ENCODE measurements around the gene TRIM31. TPM values are rescaled to one million over a fixed set of nuclear protein-coding genes. Genes with fewer than 3 reads are reported as not detected.

The TRIM31 gene
- total and polyA plus RNA-seq, 2 of the 4 experiments (the other 2 are of a cell fraction) = not detected

DNA sequence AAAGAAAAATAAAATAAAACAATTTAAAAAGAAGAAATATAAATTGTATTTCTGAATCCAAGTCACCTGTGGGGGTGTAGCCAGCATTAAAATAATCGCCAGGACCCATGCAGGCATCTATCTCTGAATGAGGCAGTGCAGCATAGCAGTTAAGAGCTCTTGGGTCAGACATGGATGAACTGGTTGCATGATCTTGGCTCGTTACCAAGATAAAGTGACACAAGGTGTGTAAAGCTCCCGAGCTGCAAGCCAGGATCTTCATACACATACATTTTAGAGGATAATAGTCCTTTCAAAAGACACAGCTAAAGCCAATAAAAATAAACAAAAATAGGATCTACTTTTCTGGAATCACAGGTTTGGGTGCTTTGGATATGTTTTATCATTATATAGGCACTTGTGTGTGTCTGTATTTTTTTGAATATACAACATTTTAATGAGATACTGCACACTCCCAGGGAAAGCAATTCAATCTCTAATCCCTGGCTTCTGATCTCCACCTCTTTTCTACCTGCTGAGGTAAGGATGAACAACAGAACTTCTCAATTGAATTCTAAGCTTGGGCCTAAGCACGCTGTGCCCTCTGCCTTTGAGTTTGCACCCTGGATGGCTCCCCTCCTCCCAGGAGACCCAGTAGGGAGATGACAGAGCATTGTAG is 39.3 kb upstream of the TRIM31 start:
- H4K8ac ChIP-seq (ENCODE audit: low read depth in 2 of 2, low read length in 2 of 2) = no peak overlapping the region
- H3K9me1 ChIP-seq (ENCODE audit: insufficient read depth, low read length) = no peaks in the 10 kb centered on the region
- H3K18ac ChIP-seq (ENCODE audit: low read depth, low read length) = no peak overlapping the region
- no peaks in the 10 kb centered on the region for H3K9me3 ChIP-seq (ENCODE audit: control insufficient read depth, insufficient read depth, low read length)
- dilution Hi-C loops (cut with HindIII; ENCODE audit: low sequenced_read_pairs, unreplicated experiment) (no loop called here), in situ Hi-C loops (cut with MboI; ENCODE audit: low sequenced_read_pairs) (no loop called here), intact Hi-C loops (cut with micrococcal nuclease) (no loop called here)
- H3K27me3 ChIP-seq (ENCODE audit: control insufficient read depth, insufficient read depth, low read length) = peaks cover 26% of the 10 kb centered on the region
- H3K9ac ChIP-seq (ENCODE audit: low read depth, low read length) = no peak overlapping the region
- no TSS peak for BruUV-seq (replicated peaks)
- H3K4me1 ChIP-seq (ENCODE audit: control insufficient read depth, insufficient read depth, low read length) = no peaks in the 10 kb centered on the region
- ChIA-PET POLR2A (ENCODE audit: unreplicated experiment) (no interaction called here), CTCF (no interaction called here)
- no peak overlapping the region for H3K4ac ChIP-seq (ENCODE audit: low read depth, low read length)
- H3K23ac ChIP-seq (ENCODE audit: low read depth, low read length) = no peak overlapping the region
- H2AFZ ChIP-seq (replicated peaks; ENCODE audit: low read length, poor library complexity) = no peak overlapping the region
- H3K14ac ChIP-seq (replicated peaks; ENCODE audit: low read depth, low read length) = no peak overlapping the region
- H3K27ac ChIP-seq (ENCODE audit: insufficient read depth, low read length) = no peak overlapping the region
- no peaks in the 10 kb centered on the region for H4K20me1 ChIP-seq (ENCODE audit: insufficient read depth, low read length)
- H2AK9ac ChIP-seq (replicated peaks; ENCODE audit: low read depth, low read length, poor library complexity) = no peak overlapping the region
- no peak overlapping the region for H4K5ac ChIP-seq (ENCODE audit: low read depth, low read length)
- H4K91ac ChIP-seq (ENCODE audit: insufficient read depth, low read depth, low read length) = no peak overlapping the region
- H2BK120ac ChIP-seq (ENCODE audit: low read depth, low read length) = no peak overlapping the region
- H2BK20ac ChIP-seq (ENCODE audit: low read depth, low read length) = no peak overlapping the region
- H3K56ac ChIP-seq (ENCODE audit: extremely low read depth, insufficient read depth, low read length) = no peak overlapping the region
- H3K79me1 ChIP-seq (ENCODE audit: low read depth in 1 of 2, low read length in 2 of 2) = no peaks in the 10 kb centered on the region
- no peak overlapping the region for H2BK15ac ChIP-seq (ENCODE audit: low read depth, low read length)
- no peak for DNase-seq
- H2BK5ac ChIP-seq (ENCODE audit: low read depth, low read length, poor library complexity, severe bottlenecking) = no peak overlapping the region
- no peaks in the 10 kb centered on the region for H3K36me3 ChIP-seq (ENCODE audit: control insufficient read depth, insufficient read depth, low read length)
- no peak overlapping the region for H3K4me2 ChIP-seq (ENCODE audit: low read depth, low read length)
- TF ChIP-seq POLR2A (IDR thresholded peaks at IDR 0.05; ENCODE audit: low read depth, low read length) = no peak
- no peak for TF ChIP-seq MAZ (IDR thresholded peaks at IDR 0.05; ENCODE audit: borderline replicate concordance, low read depth, low read length)
- WGBS, 2 experiments (ENCODE audit: extremely low coverage in 2 of 2, insufficient read length in 1 of 2) = 61% methylated on average over 2 of the region's 4 CpGs; no CpG with 5 or more reads in 1 of the 2 experiments
- ATAC-seq (ENCODE audit: low read depth) = no peak
- H3K4me3 ChIP-seq (ENCODE audit: insufficient read depth, low read depth, low read length) = no peak overlapping the region
- H2AK5ac ChIP-seq (ENCODE audit: low read depth, low read length) = no peak overlapping the region
